HEK293T (cell line): ENCODE results near the gene NSMCE1.

ENCODE experiments used
- CTCF ChIA-PET: fragments of 350-600 bp; formaldehyde crosslinking; extraction: SDS; loops from one replicate; lab custom pipeline; 2021; ENCODE audit warnings: antibody characterized with exemption, inconsistent platforms; lab: Yijun Ruan, JAX
- POLR2A ChIA-PET: fragments of 350-600 bp; formaldehyde crosslinking; extraction: SDS; loops from one replicate; lab custom pipeline; 2020; ENCODE audit warnings: antibody characterized with exemption, inconsistent platforms; lab: Yijun Ruan, JAX
- DNase-seq: peaks from one replicate; pipeline ENCODE4 v3.0.0; 2012; ENCODE audit warnings: mixed read lengths; ENCODE audit errors: extremely low spot score
- ARNT ChIP-seq: fragments of 450-650 bp; IDR thresholded peaks from 2 replicates; pipeline ENCODE4 v1.6.1; 2017; ENCODE audit warnings: mild to moderate bottlenecking
- BHLHE40 ChIP-seq: fragments of 450-650 bp; IDR thresholded peaks from 2 replicates; pipeline ENCODE4 v1.6.1; 2016; ENCODE audit warnings: mild to moderate bottlenecking, moderate library complexity, borderline replicate concordance
- CTBP1 ChIP-seq: fragments of 450-650 bp; IDR thresholded peaks from 2 replicates; pipeline ENCODE4 v1.6.1; 2016; ENCODE audit warnings: borderline replicate concordance
- ELF4 ChIP-seq: fragments of 450-650 bp; IDR thresholded peaks from 2 replicates; pipeline ENCODE4 v1.6.1; 2017; ENCODE audit warnings: antibody characterized with exemption
- FOXA1 ChIP-seq: fragments of 450-650 bp; IDR thresholded peaks from 2 replicates; pipeline ENCODE4 v1.6.1; 2016; ENCODE audit warnings: mild to moderate bottlenecking
- FOXK2 ChIP-seq: fragments of 450-650 bp; IDR thresholded peaks from 2 replicates; pipeline ENCODE4 v1.6.1; 2016; ENCODE audit warnings: mild to moderate bottlenecking
- FOXM1 ChIP-seq: fragments of 450-650 bp; IDR thresholded peaks from 2 replicates; pipeline ENCODE4 v1.6.1; 2017; ENCODE audit warnings: mild to moderate bottlenecking, borderline replicate concordance
- HDGF ChIP-seq: fragments of 450-650 bp; IDR thresholded peaks from 2 replicates; pipeline ENCODE4 v1.6.1; 2017; ENCODE audit warnings: antibody characterized with exemption, borderline replicate concordance
- L3MBTL2 ChIP-seq: fragments of 450-650 bp; conservative IDR thresholded peaks from 2 replicates; pipeline ENCODE4 v1.6.1; 2016; ENCODE audit warnings: mild to moderate bottlenecking
- LEF1 ChIP-seq: fragments of 450-650 bp; IDR thresholded peaks from 2 replicates; pipeline ENCODE4 v1.6.1; 2017; ENCODE audit warnings: mild to moderate bottlenecking, borderline replicate concordance
- NFRKB ChIP-seq: fragments of 450-650 bp; IDR thresholded peaks from 2 replicates; pipeline ENCODE4 v1.6.1; 2016; ENCODE audit warnings: mild to moderate bottlenecking, moderate library complexity
- PKNOX1 ChIP-seq: fragments of 450-650 bp; IDR thresholded peaks from 2 replicates; pipeline ENCODE4 v1.6.1; 2016
- SP1 ChIP-seq: fragments of 450-650 bp; IDR thresholded peaks from 2 replicates; pipeline ENCODE4 v1.6.1; 2017
- SUZ12 ChIP-seq: fragments of 450-650 bp; IDR thresholded peaks from 2 replicates; pipeline ENCODE4 v1.6.1; 2016; ENCODE audit warnings: mild to moderate bottlenecking
- TARDBP ChIP-seq: fragments of 450-650 bp; IDR thresholded peaks from 2 replicates; pipeline ENCODE4 v1.6.1; 2016
- ZNF384 ChIP-seq: fragments of 450-650 bp; IDR thresholded peaks from 2 replicates; pipeline ENCODE4 v1.6.1; 2016

The NSMCE1 gene

GRCh38 chr16:27225536-27226360 is 42.8 kb downstream of the NSMCE1 start:
- ChIA-PET POLR2A (interaction anchor here (0.9 kb wide), 1 partner anchor 22 kb away, joined by 3 read pairs; the partner anchor contains the start of gene KDM8), CTCF (interaction anchor here (0.6 kb wide), 1 partner anchor 112 kb away, joined by 4 read pairs; no protein-coding TSS in a partner anchor)
- no peak for DNase-seq
- TF ChIP-seq SP1 (no peak), ELF4 (no peak), TARDBP (no peak), SUZ12 (no peak), NFRKB (no peak), ARNT (no peak), PKNOX1 (no peak), ZNF384 (no peak), FOXA1 (no peak), BHLHE40 (no peak), FOXK2 (no peak), FOXM1 (no peak), L3MBTL2 (no peak), CTBP1 (no peak), LEF1 (no peak), HDGF (no peak)

- ChIA-PET CTCF (interaction anchor here (0.6 kb wide), 1 partner anchor 113 kb away, joined by 4 read pairs; no protein-coding TSS in a partner anchor), POLR2A (interaction anchor here (0.9 to 1.0 kb wide), 2 partner anchors 20 to 21 kb away, joined by 3 to 4 read pairs; partner anchors contain the start of gene KDM8)
- TF ChIP-seq ZNF384 = no peak
- TF ChIP-seq BHLHE40 = no peak
- no peak for TF ChIP-seq NFRKB
- TF ChIP-seq L3MBTL2 = no peak
- TF ChIP-seq FOXK2 = no peak
- no peak for TF ChIP-seq LEF1
- TF ChIP-seq FOXA1 = no peak
- TF ChIP-seq TARDBP = no peak
- TF ChIP-seq ELF4 = no peak
- TF ChIP-seq HDGF = no peak
- TF ChIP-seq PKNOX1 = no peak
- no peak for TF ChIP-seq FOXM1
- no peak for TF ChIP-seq CTBP1
- TF ChIP-seq ARNT = no peak
- no peak for TF ChIP-seq SP1
- TF ChIP-seq SUZ12 = no peak
- DNase-seq = no peak
Measured at GRCh38 chr16:27224741-27225300, 43.8 kb downstream of the NSMCE1 start.

GRCh38 chr16:27224271-27224737 is 44.3 kb downstream of the NSMCE1 start:
- no peak for DNase-seq
- CTCF ChIA-PET = no interaction called here
- TF ChIP-seq LEF1 (no peak), ZNF384 (no peak), PKNOX1 (no peak), SP1 (no peak), ELF4 (no peak), L3MBTL2 (no peak), ARNT (no peak), SUZ12 (no peak), NFRKB (no peak), CTBP1 (no peak), BHLHE40 (no peak), HDGF (no peak), FOXK2 (no peak)
- POLR2A ChIA-PET = interaction anchor here (1.0 kb wide), 1 partner anchor 20 kb away, joined by 4 read pairs; no protein-coding TSS in a partner anchor

- ChIA-PET CTCF (no interaction called here), POLR2A (no interaction called here)
- TF ChIP-seq SUZ12 (no peak), BHLHE40 (no peak), FOXK2 (no peak), CTBP1 (no peak), ARNT (no peak), LEF1 (no peak), L3MBTL2 (no peak), FOXM1 (no peak), SP1 (no peak), FOXA1 (no peak), HDGF (no peak), ZNF384 (no peak), NFRKB (no peak)
- DNase-seq = no peak
Measured at GRCh38 chr16:27223701-27224100, 44.9 kb downstream of the NSMCE1 start.

- CTCF ChIA-PET = interaction anchor here (1.0 to 1.3 kb wide), 2 partner anchors 12 to 14 kb away, joined by 4 to 6 read pairs; no protein-coding TSS in a partner anchor
- no peak for DNase-seq
- TF ChIP-seq L3MBTL2 (no peak), TARDBP (no peak), LEF1 (no peak), CTBP1 (no peak), SP1 (no peak), BHLHE40 (no peak), FOXM1 (no peak), FOXK2 (no peak), ZNF384 (no peak), HDGF (no peak), PKNOX1 (no peak), SUZ12 (no peak), NFRKB (no peak), ELF4 (no peak), FOXA1 (no peak), ARNT (no peak)
- POLR2A ChIA-PET = interaction anchor here (1.1 to 2.1 kb wide), 2 partner anchors 19 to 45 kb away, joined by 3 to 9 read pairs; partner anchors contain the start of genes KDM8 and NSMCE1
Measured at GRCh38 chr16:27223226-27223610, 45.4 kb downstream of the NSMCE1 start.
